ENCODE results near the gene CCDC74A.
"Not testable (repeated sequence)": the region's sequence is repeated elsewhere in the genome, so short reads cannot be mapped to it uniquely, and the experiment has no call there.

The CCDC74A gene

DNA sequence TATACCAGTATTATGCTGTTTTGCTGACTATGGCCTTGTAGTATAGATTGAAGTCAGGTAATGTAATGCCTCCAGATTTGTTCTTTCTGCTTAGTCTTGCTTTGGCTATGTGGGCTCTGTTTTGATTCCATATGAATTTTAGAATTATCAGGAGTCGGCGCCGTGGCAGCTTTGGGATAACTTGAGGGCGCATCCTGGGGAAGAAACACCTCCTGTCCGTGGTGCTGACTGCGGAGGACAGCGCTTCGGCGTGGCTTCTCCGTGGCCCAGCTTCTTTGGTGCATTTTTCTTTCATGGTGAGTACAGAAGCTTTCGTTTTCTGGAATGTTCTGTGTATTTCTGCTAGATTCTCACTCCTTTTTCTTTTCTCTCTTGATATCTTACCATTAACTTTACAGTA is 25.2 kb downstream of the CCDC74A start:
- FAIRE-seq (no peak), DNase-seq (ENCODE audit: low spot score) (no peak)

DNA sequence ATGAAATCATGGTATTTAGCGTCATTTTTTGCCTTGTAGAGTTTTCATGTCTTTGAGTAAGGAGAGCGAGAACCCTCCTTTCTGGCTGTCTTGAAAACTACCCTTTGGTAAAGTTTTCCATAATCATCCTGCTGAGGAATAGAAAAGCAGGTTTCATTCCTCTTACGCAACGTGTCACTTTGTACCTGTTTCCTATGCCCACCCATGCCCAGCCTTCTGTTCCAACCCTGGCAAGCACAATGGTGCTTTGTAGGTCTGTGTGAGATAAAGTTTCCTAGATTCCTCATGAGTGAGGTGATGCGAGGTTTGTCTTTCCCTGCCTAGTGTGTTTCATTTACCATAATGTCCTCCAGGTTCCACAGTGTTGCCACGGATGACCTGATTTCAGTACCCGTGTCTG is 29.3 kb downstream of the CCDC74A start:
- DNase-seq (ENCODE audit: low spot score) (no peak), FAIRE-seq (no peak)

DNA sequence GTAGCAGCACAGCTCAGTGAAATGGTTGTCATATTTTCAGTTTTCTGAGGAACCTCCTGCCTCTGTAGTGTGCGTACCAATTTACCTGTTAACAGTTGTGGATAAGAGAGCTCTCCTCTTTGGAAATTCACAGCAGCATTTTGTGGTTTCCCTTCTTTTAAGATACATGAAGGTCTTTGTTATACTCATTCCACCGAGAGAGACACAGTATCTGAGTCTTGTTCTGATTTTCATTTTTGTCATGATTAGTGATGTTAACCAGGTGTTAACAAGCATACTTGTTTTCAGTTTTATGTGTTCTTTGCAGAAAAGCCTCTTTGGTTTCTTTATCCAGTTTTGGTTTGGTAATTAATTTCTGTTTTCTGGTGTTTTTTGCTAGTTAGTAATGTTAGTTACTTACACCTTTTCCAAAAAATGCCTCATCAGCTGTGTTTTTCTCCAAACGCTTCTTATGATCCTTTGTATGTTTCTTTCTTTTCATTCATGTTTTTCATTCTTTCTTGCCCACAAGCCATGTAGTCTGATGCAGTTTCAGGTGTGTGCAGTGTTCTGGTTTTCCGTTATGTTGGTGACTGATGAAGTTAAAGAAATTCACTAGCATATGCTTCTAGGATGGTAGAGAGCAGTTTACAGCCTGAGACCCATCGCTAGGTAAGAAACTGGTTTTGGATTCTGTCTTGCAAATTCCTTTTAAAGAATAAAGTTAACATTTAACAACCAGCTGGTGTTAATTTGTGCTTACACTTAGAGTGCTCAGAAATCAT is 30.1 kb downstream of the CCDC74A start:
- no peak for FAIRE-seq
- no peak for DNase-seq (ENCODE audit: low spot score)

DNA sequence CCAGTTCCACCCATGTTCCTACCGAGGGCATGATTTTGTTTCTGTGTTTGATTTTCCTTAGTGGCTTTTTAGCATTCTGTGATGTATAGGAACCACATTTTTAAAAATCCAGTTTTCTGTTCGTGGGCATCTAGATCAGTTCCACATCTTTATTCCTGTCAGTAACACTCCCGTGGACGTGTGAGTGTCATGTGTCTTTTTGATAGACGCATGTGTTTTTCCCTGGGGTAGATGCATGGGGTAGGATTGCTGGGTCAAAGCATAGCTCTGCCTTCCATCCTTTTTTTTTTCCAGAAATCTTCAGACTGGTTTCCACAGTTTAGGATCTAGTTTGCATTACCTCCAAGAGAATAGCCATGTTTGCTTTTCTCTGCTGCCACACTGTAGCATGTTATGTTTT is 38.7 kb downstream of the CCDC74A start:
- DNase-seq (ENCODE audit: low spot score), result no peak
- no peak for FAIRE-seq

DNA sequence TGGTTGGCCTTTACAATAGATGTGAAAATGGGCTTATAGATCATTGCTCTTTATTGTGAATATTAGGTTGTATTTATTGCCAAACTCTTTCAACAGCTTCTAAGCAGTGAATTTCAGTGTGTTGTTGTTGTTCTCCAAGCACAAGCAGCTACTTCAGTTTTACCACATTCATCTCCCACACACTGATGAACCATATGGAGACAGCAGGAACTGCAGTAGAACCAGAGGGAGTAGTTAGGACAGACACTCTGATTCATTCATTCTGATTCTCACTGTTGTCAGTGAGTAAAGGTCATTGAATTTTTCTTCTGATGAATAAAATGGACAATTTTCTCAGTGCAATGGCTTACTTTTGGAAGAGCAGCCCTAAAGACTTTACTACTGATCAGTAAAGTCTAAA is 40.2 kb downstream of the CCDC74A start:
- no peak for DNase-seq (ENCODE audit: low spot score)
- FAIRE-seq, result no peak

DNA sequence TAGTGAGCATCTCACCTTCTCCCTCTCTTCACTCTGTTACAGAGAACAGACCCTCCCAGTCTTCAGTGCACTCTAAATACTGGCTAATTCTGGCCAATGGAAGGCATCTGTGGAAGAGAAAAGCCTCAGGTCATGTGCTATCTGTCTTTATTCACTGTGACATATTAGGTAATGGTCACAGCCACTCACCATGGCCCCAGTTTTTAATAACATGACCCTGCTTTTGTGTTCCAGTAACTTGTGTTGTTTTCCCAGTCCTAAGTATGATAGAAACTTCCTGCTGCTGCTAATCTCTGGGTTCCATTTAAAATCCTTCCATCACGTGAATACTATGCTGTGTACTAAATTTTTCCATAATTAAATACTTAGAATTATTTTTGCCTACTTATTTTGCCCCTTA is 40.7 kb downstream of the CCDC74A start:
- FAIRE-seq; DNase-seq (ENCODE audit: low spot score): not testable (repeated sequence)

DNA sequence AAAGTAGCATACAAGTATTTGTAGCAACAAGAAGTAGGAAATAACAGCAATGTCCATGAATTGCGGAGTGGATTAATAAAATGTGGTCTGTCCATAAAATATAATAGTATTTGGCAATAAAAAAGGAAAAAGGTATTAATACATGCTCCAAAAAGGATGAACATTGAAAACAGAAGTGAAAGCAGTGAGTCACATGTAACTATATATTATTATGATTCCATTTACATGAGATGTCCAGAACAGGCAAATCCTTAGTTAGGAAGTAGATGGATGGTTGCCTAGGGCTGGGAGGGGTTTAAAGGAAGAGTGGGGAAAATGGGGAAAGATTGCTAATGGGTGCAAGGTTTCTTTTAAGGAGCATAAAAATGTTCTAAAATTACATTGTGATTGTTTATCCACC is 44.5 kb downstream of the CCDC74A start:
- FAIRE-seq, result no peak
- no peak for DNase-seq (ENCODE audit: low spot score)

DNA sequence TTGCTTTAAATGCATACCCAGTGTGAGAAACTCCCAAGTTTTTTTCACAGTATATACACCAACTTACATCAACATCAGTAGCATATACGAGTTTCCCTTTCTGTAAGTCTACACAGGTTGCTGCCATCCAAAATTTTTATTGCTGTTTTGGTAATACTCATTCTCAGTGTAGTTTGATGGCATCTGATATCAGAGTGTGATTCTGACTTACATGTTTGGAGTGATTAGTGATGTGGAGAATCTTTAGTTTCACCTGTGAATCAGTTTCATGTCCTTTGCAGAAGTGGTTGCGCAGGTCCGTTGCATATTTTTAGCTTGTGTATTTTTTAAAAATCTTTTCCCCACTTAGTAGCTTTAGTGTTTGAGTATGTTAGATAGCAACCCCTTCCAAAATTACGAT is 50.1 kb downstream of the CCDC74A start:
- no peak for DNase-seq (ENCODE audit: low spot score)
- FAIRE-seq, result no peak

DNA sequence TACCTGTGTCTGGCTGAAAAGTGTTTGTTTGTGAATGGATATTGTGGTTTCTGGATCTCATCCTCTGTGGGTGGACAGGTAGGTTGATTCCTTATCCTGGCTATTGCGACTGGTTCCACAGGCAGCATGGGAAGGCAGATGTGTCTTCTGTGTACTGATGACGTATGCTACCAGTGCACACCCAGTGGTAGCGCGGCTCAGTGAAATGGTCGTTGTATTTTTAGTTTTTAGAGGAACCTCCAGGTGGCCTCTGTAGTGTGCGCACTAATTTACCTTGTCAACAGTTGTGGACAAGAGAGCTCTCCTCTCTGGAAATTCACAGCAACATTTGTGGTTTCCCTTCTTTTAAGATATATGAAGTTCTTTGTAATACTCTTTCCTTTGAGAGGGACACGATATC is 52.5 kb downstream of the CCDC74A start:
- no peak for DNase-seq (ENCODE audit: low spot score)
- no peak for FAIRE-seq
